ENCODE data around the gene CLINT1.
"Not testable (repeated sequence)": the region's sequence is repeated elsewhere in the genome, so short reads cannot be mapped to it uniquely, and the experiment has no call there.

The CLINT1 gene

GRCh38 chr5:157858527-157859226 lies at the start of gene CLINT1:
TSS of gene CLINT1 (minus strand) at chr5:157859145. CDS start at chr5:157858970, 175 bp downstream.
- DNase-seq = peak; percentile 49

GRCh38 chr5:157908459-157908858 lies 49.5 kb upstream of the CLINT1 start:
- no peak for DNase-seq

- DNase-seq = no peak
Observed at GRCh38 chr5:157907479-157907878, 48.5 kb upstream of the CLINT1 start.

GRCh38 chr5:157903117-157903450 lies 44.1 kb upstream of the CLINT1 start:
- no peak for DNase-seq

- no peak for DNase-seq
Observed at GRCh38 chr5:157902449-157903116, 43.6 kb upstream of the CLINT1 start.

- DNase-seq = peak; percentile 61
Observed at GRCh38 chr5:157900644-157901043, 41.7 kb upstream of the CLINT1 start.

GRCh38 chr5:157893611-157894010 lies 34.7 kb upstream of the CLINT1 start:
- no peak for DNase-seq

- no peak for DNase-seq
Observed at GRCh38 chr5:157892974-157893373, 34.0 kb upstream of the CLINT1 start.

- DNase-seq = no peak
Observed at GRCh38 chr5:157890836-157891597, 32.1 kb upstream of the CLINT1 start.

- peak; percentile 20 for DNase-seq
Observed at GRCh38 chr5:157888814-157889532, 30.0 kb upstream of the CLINT1 start.

GRCh38 chr5:157886796-157887380 lies 27.9 kb upstream of the CLINT1 start:
- no peak for DNase-seq

GRCh38 chr5:157885051-157885450 lies 26.1 kb upstream of the CLINT1 start:
- DNase-seq = not testable (repeated sequence)

GRCh38 chr5:157881498-157881897 lies 22.6 kb upstream of the CLINT1 start:
- not testable (repeated sequence) for DNase-seq

GRCh38 chr5:157877821-157878220 lies 18.9 kb upstream of the CLINT1 start:
- DNase-seq = no peak

GRCh38 chr5:157874861-157875260 lies 15.9 kb upstream of the CLINT1 start:
- no peak for DNase-seq

GRCh38 chr5:157870837-157871834 lies 12.2 kb upstream of the CLINT1 start:
- no peak for DNase-seq

- no peak for DNase-seq
Observed at GRCh38 chr5:157867751-157868387, 8.9 kb upstream of the CLINT1 start.

GRCh38 chr5:157866536-157866935 lies 7.6 kb upstream of the CLINT1 start:
- no peak for DNase-seq

- no peak for DNase-seq
Observed at GRCh38 chr5:157865781-157866180, 6.8 kb upstream of the CLINT1 start.

- DNase-seq = no peak
Observed at GRCh38 chr5:157864067-157864466, 5.1 kb upstream of the CLINT1 start.
